DMS 273 treated with DMSO at 0.1 percent for 48 hours (cell line): Measurements from ENCODE around the gene FCRLA.
A peak's percentile ranks its signal among the peaks of the same experiment; 100 is the strongest.

Source experiments
- DNase-seq: peaks from one replicate; lab custom pipeline; 2025; lab: John Stamatoyannopoulos, UW

The FCRLA gene

DNA sequence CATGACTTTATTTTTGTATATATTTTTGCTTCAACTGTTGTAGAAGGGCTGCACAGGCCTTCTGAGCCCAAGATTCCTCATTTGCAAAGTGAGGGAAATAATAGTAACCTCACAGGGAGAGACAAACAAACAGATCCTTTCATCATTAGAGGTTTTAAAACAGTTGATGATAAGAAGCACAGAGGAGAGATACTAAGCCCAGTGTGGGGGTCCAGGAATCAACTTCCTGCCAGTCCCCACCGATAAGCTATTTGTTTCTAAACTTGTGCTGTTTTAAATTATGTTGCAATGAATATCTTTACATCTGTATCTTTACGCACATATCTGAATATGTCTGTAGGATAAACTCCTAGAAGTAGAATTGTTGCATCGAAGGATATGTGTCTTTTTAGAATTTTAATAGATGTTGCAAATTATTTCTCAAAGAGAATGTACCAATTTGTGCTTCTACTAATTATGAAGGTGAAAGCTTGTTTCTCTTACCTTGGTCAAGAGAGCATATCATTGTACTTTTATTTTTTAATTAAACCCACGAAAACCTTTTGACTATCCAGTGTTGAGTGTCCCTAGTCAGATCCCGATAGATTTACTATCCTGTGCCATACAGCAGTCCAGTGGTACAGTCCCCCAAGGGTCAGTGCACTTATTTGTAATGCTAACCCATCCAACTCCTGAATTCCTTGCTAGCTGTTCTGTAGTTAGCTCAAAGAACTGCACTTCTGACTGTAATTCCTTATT, 25.1 kb downstream of the FCRLA start:
- no peak for DNase-seq

DNA sequence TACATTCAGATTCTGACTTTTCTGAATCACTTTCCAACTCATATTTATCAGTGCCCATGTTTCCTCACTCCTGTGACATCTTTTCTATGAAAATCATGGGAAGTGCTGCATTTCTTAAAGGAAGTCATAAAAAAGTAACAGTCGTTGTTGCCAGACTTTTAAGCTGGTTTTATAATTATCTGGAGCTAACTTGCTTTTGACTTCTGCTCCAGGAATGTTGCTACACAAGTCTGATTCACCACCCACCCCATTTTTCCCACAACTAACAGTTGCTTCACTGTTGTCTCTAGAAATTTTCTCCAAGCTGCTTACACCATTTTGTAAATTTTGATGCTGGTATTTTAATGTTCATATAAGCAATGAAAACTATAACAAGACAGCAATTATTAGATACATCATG, 26.5 kb downstream of the FCRLA start:
- no peak for DNase-seq

DNA sequence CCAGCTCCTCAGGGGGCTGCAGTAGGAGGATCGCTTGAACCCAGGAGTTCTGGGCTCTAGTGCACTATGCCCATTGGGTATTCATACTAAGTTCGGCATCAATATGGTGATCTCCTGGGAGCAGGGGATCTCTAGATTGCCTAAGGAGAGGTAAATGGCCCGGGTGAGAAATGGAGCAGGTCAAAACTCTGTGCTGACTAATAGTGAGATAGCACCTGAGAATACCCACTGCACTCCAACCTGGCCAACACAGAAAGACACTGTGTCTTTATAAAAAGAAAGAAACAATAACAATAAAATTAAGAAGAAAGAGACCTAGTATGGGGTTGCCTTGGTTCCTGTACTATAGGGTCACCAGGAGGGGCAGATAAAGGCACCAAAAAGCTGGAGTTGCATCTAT, 28.8 kb downstream of the FCRLA start:
- no peak for DNase-seq

DNA sequence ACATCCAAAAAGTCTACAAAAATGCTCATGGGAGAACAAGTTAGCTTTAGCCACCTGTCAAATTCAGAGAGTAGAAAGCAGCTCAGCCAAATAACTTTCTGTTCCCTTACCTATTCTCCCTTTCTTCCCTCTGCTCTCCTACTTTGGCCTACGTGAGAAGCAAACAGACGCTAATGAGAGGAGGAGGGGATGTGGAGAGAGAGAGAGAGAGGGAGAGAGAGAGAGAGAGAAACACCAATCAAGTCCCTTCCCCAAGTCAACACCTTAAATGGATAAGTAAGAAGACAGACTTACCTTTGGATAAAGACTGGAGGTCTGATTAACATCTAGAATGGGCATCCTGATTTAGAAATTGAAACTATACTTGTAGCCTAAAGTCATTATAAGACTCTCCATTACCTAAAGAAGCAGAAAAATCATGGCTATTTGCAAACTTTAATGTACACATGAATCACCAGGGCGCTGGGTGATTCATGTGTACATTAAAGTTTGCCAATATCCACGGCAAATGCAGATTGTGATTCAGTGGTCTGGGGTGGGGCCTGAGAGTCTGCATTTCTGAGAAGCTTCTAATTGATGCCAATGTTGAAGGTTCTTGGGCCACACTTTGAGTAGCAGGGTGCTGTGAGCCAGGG, 29.4 kb downstream of the FCRLA start:
- no peak for DNase-seq

DNA sequence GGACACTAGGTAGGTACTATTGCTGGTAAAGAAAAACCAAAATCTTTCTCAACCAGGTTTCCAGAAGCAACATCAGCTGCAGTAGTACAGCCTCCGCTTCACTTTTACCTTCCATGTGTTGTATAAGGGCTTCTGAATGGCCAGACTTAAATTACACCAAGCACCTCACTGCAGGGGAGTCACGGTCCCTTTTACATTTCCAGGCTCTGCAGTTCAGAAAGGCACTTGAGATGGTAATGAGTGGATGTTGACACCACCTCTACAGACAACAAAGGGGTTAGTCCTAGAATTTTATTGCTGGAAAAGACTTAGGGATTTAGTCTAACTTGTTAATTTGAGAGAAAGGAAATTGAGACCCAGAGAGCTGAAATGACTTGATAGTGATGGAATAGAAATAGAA, 30.6 kb downstream of the FCRLA start:
- DNase-seq: no peak

DNA sequence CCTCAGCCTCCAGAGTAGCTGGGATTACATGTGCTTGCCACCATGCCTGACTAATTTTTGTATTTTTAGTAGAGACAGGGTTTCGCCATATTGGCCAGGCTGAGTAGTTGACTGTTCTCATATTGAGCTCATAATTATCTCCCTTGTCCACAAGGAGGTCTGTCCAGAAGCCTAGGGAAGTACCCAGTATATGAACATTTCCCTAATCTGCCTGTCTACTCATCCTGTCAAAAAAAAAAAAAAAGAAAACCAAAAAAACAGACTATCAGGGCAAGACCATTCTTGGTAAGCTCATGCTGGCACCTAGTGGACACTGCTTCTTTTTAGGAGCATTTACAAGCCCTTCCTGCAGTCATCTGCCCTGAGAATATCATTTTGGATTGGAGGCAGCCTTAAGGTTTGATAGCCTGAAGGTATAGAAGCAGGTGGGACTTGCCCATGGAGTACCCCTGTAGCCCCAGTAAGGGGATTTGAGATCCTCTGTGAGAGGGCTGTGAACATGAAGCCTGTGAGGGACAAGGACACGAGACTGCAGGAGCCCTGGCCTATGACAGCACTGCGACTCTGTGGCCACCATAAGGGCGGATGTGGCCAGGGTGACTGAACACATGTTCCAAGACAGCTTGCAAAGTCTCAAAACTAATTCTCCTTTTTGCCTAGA, 31.7 kb downstream of the FCRLA start:
- DNase-seq: peak; percentile 35

DNA sequence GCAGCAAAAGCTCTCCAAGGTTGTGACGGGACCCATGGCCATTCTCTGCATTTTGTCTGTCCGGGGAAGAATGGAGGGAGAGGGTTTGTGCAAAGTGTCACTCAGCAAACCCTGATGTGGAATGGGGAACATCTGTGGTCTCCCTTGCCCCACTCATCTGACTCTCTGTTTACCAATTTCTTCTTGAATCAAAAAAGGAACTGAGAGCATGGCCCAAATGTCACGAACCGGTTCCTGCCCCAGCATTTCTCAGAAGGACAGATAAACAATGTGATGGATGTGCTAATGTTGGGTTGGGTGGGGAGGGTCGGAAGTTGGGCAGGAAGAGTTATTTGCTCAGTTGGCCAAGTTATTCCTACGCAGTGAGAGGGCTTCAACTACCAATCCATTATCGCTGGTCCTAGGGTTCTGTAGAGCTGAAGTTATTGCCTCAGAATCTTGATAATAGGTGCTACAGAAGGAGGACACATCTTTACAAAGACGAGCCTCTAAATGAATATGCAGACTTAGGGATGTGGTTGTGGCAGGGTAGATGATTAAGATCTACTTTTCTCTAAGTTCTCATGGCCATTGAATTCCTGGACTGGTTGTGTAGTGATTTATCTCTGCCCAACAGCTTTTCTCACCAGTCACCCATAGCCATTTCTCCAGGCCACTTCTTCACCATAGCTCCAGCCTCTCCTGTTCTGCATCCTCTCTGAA, 33.0 kb downstream of the FCRLA start:
- no peak for DNase-seq

DNA sequence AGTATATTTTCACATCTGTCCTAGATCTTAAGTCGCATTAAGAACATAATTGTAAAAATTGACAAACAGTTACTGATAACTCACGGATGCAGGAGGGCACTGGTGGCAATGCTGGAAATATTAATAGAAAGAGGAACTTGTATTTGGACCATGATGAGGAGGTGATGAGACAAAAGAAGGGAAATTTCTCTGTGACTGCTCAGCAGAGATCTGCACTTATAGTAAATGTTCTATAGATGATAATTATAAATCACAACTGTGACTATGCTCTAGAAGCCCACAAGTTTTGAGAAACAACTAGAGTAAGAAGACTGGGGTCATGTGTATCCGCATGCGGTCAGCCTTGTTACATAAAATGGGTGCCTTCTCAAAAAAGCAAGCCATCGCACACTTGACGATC, 33.9 kb downstream of the FCRLA start:
- no peak for DNase-seq

DNA sequence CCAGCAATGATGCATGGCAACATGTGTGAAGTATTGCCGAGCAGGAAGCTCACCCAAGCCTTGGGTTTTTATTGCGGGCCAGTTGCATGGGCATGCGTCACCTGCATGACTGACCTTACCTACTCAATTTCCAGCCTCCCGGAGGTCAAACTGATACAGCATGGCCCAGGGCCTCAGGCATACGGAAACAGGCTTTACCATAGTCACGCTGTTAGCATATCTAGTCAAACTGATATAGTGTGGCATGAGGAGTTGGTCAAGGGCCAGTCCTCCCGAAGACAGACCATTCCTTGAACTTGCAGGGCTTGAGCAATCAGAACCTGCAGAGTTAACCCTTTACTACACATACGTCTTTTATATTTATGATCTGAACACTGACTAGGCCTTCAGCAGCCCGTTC, 36.2 kb downstream of the FCRLA start:
- DNase-seq: no peak

DNA sequence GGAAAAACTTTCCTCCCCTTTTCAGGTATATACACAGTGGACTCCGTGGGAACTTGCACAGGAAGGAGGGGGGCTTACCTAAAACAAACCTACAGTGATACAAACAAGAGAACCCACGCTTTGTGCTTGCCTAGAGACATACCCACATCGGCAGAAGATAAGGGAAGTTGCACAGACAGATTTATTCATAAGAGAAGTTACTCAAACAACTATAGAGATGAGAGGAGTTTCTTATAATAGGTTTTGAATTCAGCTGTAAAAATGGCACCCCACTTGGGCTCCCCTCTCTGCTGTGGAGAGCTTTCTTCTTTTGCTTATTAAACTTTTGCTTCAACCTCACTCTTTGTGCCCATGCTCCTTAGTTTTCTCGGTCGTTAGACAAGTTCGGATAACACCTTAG, 40.8 kb downstream of the FCRLA start:
- DNase-seq: no peak

DNA sequence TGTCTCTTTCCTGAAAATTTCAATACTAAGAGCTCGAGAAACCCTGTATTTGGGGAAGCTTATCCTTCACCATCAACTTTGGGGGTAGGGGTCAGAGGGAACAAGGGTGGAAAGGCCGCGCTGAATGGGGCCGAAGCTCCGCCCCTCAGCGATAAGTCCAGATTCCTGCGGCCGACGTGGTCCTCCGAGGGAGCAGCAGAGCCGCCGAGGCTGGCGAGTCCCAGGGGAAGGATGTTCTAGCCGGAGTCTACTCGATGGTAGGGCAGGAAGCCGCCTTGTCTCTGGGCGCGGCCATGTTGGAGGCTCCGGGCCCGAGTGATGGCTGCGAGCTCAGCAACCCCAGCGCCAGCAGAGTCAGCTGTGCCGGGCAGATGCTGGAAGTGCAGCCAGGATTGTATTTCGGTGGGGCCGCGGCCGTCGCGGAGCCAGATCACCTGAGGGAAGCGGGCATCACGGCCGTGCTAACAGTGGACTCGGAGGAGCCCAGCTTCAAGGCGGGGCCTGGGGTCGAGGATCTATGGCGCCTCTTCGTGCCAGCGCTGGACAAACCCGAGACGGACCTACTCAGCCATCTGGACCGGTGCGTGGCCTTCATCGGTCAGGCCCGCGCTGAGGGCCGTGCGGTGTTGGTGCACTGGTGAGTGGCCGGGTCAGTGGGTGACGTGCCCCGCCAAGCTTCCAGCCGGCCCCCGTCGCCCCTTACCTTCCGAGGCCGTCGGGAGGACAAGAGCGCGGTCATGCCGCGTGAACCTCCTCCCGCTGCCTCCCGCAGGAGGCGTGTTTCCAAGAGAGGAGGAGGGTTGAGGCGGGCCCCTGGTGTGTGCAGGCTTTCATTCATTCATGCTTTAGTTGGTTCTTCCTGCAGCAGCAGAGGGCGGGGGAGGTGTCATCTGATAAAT, 42.7 kb downstream of the FCRLA start, which contains the start of gene DUSP12:
Gene DUSP12, plus strand, starts transcription at position 278 of the 899 bp plus-strand sequence. Its CDS starts 16 bp downstream, at position 294.
- peak; percentile 92 for DNase-seq

DNA sequence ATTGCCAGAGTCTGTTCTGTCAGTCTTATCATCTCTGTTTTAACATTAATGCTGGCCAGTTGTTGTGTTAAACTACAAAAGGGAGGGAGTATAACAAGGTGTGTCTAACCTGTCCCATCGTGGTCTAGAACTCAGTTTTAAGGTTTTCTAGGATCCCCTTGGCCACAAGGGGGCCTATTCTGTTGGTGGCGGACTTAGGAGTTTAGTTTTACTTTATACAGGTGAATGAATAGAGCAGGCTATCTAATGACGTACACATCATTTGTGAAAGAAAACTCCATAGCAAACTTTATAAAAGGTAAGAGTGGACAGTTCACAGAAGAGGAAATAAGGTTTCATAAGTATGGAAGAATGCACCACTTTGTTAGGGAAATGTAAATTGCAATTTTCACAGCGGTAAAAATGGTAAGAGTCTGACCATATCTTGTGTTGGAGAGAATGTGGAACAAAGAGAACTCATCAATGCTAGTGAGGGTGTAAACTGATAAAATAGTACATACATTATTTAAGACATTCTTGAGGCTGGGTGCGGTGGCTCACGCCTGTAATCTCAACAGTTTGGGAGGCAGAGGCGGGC, 56.6 kb downstream of the FCRLA start:
- DNase-seq: no peak
